NB4 (cell line): Measurements from ENCODE around the gene GDF3.

Experiments
- CTCF ChIP-seq: IDR thresholded peaks from one replicate; pipeline ENCODE4 v1.5.1; 2012; ENCODE audit warnings: low read depth, low read length
- MAX ChIP-seq: IDR thresholded peaks from 2 replicates; pipeline ENCODE4 v1.6.1; 2011; ENCODE audit warnings: low read depth, low read length
- MYC ChIP-seq: IDR thresholded peaks from 2 replicates; pipeline ENCODE4 v1.6.1; 2011; ENCODE audit warnings: low read depth, low read length
- POLR2A ChIP-seq: IDR thresholded peaks from 2 replicates; pipeline ENCODE4 v1.6.1; 2011; ENCODE audit warnings: mild to moderate bottlenecking; ENCODE audit not compliant: insufficient read length; ENCODE audit errors: extremely low read depth

GRCh38 chr12:7731486-7731885 lies 35.9 kb upstream of the GDF3 start:
- TF ChIP-seq CTCF (no peak), MAX (no peak), POLR2A (no peak), MYC (no peak)
